ENCODE results near the gene BPHL.
"Not testable (repeated sequence)": the region's sequence is repeated elsewhere in the genome, so short reads cannot be mapped to it uniquely, and the experiment has no call there.

BPHL gene

DNA sequence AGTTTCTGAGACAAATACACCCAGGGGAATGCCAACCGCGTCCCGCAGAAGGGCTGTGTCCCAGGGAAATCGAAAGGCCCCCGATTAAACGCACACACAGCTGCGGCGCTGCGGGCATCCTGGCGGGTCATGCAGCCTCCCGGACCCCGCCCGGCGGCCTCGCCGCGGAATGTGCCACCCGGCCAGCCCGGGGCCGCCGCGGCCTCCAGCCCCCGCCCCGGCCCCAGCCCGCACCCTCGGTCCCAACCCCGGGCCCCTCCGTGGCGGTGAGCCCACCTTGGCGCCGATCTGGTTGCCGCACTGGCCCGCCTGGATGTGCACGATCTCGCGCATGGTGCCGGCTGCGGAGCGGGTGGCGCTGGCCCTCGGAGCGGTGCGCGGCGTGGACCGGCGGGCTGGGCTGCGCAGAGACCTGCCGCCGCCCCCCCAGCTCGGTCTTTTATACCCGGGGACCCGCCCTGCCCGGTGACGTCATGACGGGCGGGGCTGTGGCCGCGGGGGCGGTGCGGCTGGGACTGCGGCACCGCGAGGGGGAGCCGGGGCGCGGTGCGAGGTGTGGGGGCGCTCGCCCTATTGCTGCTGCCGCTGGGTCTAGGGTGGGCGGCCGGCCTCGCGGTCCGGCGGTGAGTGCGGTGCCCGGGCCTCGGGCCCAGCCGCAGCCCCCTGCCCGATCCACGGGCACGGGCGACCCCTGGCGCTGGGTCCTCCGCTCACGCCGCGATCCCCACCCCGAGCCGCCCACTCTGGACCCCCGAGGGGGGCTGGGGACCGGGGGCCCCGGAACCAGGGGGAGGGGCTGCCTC, 38.8 kb downstream of the BPHL start, which contains the start of gene TUBB2A:
Gene TUBB2A (minus strand): TSS at position 414 of the 803 bp plus-strand sequence. CDS start 81 bp downstream, at position 333.
- DNase-seq, result peak; percentile 85

DNA sequence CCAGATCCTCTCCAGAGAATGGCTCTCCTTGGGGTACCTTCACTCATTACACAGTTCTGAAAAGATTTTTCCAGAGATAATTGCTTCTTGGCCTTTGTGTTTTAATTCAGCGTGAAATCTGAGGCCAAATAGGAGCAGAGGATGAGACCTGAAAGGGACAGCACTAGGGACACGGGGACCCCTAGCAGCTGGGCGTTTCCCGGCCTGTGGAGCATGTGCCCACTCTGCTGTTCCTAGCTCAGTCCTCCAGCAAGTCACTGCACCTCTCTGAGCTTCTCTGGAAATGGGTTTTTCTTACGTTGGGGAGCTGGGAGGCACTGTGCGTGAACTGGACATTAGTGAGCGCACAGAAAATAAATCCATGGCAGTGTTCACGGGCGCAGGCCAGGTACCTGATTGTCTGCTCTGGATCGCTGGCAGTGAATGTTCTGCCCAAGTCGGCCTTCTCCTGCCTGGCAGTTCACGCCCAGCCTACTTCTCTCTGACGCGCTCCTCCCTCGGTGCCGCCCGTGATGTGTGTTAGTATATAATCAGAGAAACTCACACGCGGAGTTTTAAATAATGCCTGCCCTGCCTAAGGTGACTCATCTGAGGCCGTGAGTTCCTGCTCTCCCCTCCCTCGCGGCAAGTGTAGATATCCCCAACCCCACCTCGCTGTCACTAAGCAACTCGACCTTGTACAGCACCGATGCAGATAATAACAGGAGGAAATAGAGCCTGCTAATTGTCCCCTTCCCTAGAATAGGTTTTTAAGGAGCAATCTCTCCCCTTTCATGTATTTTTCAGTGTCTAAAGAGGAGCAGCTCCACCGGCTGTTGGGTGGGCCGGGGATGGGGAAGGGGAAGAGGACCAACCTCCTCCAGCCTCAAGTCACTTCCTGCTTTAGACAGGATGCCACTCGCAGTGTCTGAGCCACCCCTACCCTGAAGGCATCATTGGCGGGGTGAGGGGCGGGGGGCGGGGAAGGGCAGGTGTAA, 41.6 kb downstream of the BPHL start:
- DNase-seq, result peak; percentile 84

DNA sequence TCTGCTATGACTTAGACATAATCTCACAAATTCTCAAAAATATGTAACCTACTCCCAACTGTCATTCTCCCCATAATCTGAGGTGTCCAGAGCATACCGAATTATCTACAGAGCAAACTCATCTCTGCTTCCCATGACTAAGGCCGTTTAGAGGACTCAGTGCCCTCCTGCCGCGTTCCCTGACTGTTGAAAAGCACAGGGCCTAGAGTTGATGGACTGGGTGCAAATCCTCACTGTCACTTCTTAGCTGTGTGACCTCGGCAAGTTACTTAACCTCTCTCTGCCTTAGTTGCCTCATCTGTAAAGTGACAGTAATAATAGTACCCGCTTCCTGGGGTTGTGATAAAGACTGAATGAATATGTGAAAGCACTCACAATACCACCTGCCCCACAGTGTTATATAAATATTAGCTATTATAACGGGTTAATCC, 43.6 kb downstream of the BPHL start:
- no peak for DNase-seq

DNA sequence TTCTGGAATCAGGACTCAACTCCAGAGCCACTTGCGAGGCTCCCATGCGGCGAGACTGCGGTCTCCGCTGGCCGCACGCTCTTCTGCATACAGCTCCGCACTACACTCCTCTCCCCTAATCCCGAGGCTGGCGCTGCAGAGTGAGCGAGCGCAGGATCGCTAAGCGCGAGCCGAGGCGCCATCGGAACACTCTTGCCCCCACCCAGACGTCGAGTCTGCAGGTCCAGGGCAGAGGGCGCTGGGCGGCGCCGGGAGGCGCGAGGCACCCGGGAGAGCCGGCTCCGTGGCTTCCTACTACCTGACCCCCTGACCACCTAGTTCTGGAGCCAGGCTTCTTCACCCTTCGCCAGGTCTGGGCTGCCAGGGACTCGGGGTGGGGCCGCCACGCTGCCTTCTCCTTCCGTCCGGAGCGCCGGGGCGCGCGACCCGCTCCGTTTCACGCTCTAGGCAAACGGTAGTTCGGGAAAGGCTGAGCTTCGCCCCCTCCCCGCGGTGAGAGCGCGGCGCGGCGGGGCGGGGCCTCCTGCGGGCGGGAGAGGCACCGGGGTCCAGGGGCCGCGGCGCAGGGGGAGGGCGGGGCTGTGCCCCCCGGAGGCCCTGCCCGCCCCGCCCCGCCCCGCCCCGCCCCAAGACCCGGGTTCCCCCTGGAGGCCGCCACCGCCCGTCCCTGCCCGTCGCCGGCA, 44.2 kb downstream of the BPHL start:
- DNase-seq, result peak; percentile 89

DNA sequence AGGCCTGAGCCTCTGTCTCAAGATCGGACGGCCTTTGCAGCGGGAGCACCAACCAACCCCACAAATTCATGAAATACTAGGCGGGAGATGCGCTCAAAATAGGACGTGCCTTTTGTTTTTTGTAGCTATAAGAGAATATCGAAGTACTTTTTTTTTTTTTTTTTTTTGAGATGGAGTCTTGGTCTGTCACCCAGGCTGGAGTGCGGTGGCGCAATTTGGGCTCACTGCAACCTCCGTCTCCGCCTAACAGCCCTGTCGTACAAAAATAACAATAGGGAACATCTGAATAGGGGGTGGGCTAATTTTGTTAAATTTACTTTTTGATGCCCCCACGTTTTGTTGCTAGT, 44.7 kb downstream of the BPHL start:
- no peak for DNase-seq

DNA sequence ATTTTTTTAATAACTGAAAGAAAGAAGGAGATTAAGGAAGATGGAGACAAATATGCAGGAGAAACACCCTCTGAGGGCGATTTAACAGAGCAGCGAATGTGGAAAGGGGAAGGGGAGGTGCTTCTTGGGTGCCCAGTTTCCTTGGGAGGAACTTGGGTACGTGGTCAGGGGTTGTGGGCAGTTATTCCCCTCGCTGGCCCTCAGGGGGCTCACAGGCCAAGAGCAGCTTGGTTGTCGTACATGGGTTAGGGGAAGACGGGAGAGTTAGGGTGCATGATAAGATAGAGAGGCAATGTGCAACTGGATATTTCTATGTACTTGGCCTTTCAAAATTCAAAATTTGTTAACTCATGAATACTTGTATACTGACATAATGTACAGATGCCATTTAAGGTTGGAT, 45.9 kb downstream of the BPHL start:
- no peak for DNase-seq

DNA sequence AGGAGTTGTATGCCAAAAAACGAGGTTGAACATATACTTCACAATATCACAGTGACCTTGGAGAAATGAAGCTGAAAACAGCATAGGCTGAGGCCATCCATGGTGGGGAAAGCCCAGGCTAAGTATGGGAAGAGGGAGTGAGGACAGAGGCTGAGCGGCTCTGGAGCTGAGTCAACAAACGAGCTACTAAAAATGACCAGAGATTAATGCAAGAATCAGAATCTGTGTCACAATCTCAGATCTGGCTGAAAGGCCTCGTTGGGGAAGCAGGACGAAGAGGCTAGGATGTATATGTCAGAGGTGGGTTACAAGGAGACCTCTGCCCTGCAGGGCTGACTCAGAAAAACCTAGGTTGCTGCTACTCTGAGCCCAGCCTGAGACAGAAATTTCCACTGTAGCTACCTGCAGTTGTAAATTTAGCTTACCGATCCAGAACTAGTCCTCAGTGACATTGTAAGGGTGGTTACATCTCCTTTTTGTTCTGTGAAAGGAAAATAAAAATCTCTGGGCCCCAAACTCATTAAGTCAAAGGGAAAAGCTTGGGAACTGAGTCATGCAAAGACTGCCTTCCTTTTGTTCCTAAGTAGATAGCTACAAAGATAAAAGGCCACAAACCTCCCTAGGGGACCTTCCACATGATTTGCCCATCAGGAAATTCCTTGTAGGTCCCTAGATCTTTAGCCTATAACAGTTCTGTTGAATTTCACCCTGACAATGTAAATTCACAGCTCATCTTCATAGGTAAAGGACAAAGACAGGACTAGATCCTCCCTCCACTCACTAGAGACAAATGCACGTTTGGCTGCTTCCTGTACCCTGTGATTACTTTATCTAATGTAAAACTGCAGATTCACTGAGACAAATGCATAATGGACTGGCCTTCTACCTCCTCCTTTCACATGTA, 47.4 kb downstream of the BPHL start:
- no peak for DNase-seq

DNA sequence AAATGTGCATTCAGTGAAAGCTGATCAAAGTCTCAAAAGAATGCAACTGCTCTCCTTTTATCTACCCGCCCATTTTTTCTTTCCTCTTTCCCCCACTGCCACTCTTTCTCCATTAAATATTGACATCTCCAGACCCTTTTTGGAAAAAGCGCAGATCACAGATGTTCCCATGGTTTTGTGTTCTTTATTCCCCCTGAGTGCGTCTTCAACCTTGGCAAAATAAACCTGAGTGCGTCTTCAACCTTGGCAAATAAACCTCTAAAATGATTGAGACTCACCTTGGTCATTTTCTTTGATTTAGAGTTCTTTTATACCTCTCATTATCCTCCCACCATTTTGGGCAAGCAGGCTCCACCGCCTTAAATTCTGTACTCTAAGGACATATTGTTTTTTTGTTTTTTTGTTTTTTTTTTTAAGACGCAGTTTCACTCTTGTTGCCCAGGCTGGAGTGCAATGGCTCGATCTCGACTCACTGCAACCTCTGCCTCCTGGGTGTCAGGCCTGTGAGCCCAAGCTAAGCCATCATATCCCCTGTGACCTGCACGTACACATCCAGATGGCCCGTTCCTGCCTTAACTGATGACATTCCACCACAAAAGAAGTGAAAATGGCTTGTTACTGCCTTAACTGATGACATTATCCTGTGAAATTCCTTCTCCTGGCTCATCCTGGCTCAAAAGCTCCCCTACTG, 48.2 kb downstream of the BPHL start:
- not testable (repeated sequence) for DNase-seq

DNA sequence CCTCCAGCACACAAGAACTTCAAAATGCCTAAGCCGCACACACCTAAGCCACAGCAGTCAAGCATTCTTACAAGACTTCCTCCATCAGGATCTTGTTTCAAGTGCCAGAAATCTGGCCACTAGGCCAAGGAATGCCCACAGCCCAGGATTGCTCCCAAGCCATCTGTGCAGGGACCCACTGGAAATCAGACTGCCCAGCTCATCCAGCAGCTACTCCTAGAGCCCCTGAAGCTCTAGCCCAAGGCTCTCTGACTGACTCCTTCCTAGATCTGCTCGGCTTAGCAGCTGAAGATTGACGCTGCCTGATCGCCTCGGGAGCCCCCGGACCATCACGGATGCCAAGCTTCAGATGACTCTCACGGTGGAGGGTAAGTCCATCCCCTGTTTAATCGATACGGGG, 49.5 kb downstream of the BPHL start:
- not testable (repeated sequence) for DNase-seq

DNA sequence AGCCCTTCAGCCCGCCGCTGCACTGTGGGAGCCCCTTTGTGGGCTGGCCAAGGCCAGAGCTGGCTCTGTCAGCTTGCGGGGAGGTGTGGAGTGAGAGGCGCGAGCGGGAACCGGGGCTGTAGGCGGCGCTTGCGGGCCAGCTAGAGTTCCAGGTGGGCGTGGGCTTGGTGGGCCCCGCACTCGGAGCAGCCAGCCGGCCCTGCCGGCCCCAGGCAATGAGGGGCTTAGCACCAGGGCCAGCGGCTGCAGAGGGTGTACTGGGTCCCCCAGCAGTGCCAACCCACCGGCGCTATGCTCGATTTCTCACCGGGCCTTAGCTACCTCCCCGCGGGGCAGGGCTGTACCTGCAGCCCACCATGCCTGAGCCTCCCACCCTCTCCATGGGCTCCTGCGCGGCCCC, 52.2 kb downstream of the BPHL start:
- DNase-seq, result not testable (repeated sequence)

DNA sequence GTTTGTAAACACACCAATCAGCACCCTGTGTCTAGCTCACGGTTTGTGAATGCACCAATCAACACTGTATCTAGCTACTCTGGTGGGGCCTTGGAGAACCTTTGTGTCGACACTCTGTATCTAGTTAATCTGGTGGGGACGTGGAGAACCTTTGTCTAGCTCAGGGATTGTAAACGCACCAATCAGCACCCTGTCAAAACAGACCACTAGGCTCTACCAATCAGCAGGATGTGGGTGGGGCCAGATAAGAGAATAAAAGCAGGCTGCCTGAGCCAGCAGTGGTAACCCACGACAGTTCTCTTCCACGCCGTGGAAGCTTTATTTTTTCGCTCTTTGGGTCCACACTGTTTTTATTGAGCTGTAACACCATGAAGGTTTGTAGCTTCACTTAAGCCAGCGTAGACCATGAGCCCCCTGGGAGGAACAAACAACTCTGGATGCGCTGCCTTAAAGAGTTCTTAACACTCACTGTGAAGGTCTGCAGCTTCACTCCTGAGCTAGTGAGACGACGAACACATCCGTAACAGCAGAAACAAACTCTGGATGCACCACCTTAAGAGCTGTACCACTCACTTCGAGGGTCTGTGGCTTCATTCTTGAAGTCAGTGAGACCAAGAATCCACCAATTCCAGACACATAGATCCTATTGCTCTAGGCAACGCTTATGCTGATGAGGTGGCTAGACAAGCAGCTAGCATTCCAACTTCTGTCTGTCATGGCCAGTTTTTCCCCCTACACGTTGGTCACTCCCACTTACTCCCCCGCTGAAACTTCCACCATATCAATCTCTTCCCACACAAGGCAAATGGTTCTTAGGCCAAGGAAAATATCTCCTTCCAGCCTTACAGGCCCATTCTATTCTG, 53.0 kb downstream of the BPHL start:
- not testable (repeated sequence) for DNase-seq

DNA sequence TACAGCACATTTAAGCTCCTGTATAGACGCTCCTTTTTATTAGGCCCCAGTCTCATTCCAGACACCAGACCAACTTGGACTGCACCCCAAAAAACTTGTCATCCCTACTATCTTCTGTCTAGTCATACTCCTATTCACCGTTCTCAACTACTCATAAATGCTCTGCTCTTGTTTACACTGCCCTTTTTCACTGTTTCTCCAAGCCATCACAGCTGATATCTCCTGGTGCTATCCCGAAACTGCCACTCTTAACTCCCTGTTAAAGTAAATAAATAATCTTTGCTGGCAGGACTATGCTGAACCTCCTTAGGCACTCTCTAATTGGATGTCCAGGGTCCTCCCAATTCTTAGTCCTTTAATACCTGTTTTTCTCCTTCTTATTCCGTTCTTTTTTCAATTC, 54.3 kb downstream of the BPHL start:
- DNase-seq, result not testable (repeated sequence)

DNA sequence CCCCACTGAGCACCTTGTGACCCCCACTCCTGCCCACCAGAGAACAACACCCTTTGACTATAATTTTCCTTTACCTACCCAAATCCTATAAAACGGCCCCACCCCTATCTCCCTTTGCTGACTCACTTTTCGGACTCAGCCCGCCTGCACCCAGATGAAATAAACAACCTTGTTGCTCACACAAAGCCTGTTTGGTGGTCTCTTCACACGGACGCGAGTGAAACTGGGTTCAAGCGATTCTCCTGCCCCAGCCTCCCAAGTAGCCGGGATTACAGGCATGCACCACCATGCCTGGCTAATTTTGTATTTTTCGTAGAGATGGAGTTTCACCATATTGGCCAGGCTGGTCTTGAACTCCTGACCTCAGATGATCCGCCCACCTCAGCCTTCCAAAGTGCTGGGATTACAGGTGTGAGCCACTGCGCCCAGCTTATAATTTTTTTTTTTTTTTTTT, 55.2 kb downstream of the BPHL start:
- not testable (repeated sequence) for DNase-seq

DNA sequence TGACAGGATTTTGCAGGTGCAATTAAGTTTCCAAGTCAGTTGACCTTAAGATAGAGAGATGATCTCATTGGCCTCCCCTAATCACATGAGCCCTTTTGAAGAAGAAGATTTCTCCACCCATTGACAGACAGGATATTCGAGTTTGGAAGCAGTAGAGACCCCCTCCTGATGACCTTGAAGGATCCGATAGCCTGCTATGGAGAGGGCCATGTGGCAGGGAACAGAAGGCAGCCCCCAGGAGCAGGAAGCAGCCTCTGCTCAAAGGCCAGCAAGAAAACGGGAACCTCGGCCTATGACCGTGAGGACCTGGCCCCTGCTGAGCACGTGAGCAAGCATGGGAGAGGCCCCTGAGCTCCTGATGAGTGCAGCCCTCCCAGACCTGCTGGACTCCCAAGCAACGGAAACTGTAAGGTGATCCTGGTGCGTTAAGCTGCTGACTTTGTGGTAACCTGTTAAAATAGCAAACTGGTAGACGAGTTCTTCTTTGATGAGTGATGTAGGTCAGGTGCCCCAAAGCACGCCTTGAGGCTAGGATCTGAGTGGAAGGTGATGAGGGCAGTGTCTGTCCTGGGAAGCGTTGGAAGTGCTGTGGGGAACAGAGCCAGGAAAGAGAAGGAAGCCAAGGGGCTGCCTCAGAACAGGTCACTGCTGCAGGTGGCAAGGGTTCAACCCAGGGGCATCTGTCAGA, 57.3 kb downstream of the BPHL start:
- DNase-seq, result no peak

DNA sequence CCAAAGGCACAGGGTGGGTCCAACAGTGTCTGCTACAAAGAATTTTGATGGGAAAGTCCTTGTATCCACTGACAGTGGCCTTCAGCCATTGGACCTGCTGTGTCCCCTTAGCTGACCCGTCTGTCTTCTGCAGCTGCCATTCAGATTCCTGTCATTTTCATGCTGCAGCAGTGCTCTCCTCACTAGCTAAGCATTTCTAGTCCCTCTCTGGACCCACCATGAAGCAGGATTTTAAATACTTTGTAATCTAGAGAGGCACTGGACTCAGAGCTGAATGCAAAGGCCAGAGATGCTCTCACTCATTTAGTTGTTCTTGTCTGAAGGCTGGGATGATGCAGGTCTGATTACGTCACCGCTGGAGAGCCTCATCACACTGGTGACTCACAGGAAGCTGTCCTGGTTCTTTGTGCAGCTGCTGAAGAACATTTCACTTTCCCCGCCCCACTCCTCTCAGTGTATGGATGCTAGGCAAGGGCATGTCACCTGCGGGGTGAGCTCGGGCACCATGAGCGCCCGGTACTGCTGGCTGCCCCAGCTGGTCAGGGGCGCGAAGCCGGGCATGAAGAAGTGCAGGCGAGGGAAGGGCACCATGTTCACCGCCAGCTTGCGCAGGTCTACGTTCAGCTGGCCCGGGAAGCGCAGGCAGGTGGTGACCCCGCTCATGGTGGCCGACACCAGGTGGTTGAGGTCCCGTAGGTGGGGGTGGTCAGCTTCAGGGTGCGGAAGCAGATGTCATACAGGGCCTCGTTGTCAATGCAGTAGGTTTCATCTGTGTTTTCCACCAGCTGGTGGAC, 58.2 kb downstream of the BPHL start:
- peak; percentile 80 for DNase-seq

DNA sequence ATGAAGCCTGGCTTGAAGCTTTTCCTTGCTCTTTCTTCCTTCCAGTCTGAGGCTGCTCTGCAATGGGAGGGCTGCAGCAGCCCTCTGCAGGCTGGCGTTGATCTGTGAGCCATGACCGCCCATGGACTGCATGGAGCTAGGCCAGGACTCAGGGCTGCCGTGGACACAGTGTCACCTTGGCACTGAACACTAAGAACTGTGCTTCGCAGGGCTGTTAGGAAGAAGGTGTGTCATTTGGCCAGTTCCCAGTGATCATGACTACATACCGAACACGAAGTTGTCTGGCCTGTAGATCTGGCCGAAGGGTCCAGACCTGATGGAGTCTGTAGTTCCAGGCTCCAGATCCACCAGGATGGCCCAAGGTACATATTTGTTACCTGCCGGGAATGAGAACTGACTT, 60.2 kb downstream of the BPHL start:
- not testable (repeated sequence) for DNase-seq

DNA sequence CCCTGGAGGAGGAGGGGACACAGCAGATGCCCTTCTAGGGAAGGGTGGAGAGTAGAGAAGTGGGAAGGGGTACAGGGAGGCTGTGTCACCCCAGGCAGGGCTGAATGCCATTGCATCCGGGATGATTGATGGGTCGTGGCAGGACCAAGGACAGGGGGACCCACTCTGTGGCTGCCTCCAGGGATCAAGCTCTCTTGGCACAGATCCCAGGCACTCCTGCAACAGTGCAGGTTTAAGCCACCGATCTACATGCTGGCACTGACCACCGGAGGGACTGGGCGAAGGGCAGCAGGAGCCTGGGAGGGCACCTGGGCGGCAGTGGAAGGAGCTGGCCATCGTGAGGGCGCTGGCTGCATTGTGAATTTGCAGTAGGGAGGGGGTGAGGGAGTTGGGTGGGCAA, 61.4 kb downstream of the BPHL start:
- DNase-seq, result not testable (repeated sequence)

DNA sequence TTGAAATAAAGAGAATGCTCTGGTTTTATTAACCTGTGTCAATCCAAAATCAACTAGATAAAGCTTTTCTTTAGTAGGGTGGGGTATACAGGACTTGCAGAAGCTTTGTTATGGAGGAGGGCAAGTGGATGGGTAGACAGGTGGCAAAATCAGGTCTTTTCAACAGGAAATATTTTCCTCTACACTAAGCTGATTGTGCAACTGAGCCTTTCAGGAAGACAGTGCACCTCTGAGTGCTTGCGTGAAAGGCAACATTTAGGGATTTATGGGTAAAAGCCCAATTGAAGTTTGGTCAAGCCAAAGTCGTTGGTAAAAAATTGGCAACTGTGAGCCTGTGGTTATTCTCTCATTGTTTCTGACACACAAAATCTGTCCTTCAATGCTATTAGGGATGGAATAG, 62.6 kb downstream of the BPHL start:
- DNase-seq, result no peak

DNA sequence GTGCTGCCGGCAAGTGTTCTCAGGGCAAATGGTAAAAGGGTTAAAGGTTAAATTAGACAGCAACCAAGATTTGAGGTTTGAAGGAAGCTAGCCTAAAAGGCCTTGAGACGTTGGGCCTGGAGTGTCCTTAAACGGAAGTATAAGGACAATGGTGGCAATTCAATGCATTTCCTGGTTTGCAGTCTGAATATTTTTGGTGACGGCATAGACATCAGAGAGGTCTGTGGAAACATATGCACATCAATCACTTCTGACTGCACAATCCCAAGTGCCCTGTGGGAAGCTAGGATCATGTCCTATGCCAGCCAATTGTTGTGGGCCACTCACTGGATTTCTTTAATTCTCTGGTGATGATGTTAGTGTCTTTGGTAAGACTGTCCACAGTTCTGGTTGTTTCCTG, 64.6 kb downstream of the BPHL start:
- no peak for DNase-seq
